ENCODE measurements around the gene CD226. TPM values are rescaled to one million over a fixed set of nuclear protein-coding genes. Genes with fewer than 3 reads are reported as not detected.

CD226 gene
- total RNA-seq = 0.40 and 1.0 TPM in 2 replicates
- long read RNA-seq = 0 reads

DNA sequence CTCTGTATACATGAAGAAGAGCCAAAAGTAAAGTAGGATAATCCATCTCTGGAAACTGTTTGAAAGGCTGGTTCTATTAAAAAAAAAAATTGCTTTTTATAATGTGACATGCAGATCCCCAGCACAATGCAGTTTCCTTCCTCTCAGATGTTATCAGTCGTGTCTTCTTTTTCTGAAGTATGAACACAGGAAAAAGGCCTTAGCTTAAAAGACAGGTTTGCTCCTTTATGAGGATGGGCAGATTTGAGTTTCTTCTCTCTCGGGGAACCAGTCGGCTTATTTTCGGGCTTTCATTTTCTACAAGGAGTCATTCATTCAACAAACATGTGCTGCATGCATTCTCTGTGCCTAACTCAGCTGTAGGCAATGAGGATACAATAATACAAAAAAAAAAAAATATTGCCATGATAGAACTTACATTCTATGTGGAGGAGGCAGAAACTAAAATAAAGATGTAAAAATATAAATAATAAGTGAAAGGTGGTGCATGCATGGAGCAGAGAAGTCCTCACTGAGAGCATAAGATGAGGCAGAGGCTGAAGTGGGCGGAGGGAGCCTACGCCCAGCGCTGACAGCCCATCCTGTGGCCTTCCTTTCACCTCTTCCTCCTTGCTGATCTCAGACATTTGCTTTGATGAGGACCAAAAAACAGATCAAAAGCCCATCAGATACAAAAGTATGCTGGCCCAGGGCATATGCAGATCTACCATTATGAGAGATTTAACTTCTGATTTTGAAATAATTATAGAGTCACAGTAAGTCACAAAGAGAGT is at the start of gene CD226:
TSS of gene CD226 (minus strand) at position 513 of the 773 bp plus-strand sequence. CDS start at position 46, 467 bp downstream.
- DNase-seq (ENCODE audit: low read depth, low spot score) = no peak

DNA sequence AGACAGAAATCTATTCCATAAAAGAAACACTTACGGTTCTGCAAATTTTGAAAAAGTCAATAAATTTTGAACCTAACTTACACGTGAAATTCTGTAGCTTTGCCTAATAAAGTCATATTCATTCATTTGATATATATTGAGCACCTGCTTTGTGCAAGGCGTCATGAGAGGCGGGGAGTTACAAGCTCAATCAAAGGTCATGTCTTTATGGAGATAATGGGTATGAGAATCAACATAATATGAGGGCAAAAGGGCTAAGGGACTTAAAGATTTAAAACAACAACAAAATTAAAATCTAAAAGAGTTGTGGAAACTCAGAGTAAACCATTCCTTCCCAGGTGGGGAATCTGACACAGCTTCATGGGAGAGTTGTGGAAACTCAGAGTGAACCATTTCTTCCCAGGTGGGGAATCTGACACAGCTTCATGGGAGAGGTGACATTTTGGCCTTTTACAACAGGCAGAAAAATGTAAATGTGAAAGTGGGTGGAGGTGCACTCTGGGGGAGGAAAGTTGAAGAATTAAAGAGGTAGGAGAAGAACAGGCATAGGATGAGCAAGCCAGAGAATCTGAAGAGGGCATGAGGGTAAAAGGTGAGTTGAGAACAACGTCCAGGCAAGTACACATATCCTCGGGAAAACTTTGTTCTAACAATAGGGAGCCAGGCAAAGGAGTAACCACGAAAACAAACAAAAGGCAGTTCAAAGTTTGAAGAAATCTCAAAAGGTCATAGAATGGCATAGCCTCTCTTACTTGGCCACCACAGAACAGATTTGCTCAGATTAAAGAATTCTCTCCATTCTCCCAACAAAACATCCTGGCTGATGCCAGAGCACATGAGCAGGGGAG is 49.5 kb upstream of the CD226 start:
- Mint-ChIP-seq H3K4me1 (peaks cover 4% of the 10 kb centered on the region), H3K27ac (ENCODE audit: unreplicated experiment) (peak overlapping the region; percentile 28)

More for the DNA sequence above, at the start of gene CD226:
- Mint-ChIP-seq H3K4me1 (peaks cover 4% of the 10 kb centered on the region), H3K9me3 (peaks cover 2% of the 10 kb centered on the region), H3K4me3 (no peak within 1 kb of the TSS), H3K27me3 (ENCODE audit: low read depth) (no peaks in the 10 kb centered on the region), H3K36me3 (ENCODE audit: low read depth) (no peaks in the 10 kb centered on the region), H3K27ac (ENCODE audit: unreplicated experiment) (no peak within 1 kb of the TSS)
- TF ChIP-seq, protein P1, sequence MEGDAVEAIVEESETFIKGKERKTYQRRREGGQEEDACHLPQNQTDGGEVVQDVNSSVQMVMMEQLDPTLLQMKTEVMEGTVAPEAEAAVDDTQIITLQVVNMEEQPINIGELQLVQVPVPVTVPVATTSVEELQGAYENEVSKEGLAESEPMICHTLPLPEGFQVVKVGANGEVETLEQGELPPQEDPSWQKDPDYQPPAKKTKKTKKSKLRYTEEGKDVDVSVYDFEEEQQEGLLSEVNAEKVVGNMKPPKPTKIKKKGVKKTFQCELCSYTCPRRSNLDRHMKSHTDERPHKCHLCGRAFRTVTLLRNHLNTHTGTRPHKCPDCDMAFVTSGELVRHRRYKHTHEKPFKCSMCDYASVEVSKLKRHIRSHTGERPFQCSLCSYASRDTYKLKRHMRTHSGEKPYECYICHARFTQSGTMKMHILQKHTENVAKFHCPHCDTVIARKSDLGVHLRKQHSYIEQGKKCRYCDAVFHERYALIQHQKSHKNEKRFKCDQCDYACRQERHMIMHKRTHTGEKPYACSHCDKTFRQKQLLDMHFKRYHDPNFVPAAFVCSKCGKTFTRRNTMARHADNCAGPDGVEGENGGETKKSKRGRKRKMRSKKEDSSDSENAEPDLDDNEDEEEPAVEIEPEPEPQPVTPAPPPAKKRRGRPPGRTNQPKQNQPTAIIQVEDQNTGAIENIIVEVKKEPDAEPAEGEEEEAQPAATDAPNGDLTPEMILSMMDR (conservative IDR thresholded peaks at IDR 0.05) = no peak

DNA sequence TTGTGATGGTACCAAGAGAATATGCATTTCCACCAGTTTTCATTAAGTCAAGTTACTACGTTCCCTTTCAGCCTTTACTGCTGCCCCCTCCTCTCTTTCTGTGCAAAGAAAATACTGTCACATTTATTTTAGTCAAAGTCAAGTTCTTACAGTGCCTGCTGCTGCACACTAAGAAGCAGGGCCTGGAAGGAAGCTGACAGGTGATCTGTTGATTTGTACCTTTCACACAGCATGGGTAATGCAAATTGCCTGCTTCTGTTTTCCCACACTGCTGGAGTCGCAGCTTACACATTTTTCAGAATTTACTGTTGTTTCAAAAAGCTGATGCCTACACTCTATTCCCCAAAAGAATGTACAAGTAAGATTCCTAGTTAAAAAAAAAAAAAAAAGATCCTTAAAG is 48.7 kb upstream of the CD226 start:
- Mint-ChIP-seq H3K9me3 (peaks cover 11% of the 10 kb centered on the region), H3K4me1 (peaks cover 4% of the 10 kb centered on the region), H3K27me3 (ENCODE audit: low read depth) (no peaks in the 10 kb centered on the region), H3K27ac (ENCODE audit: unreplicated experiment) (no peak overlapping the region), H3K36me3 (ENCODE audit: low read depth) (peaks cover 23% of the 10 kb centered on the region), H3K4me3 (no peak overlapping the region)
- TF ChIP-seq, protein P1 (conservative IDR thresholded peaks at IDR 0.05) = no peak
- DNase-seq (ENCODE audit: low read depth, low spot score) = no peak

More for the DNA sequence above, 49.5 kb upstream of the CD226 start:
- H3K36me3 Mint-ChIP-seq (ENCODE audit: low read depth) = peaks cover 19% of the 10 kb centered on the region
- no peaks in the 10 kb centered on the region for H3K27me3 Mint-ChIP-seq (ENCODE audit: low read depth)
- H3K9me3 Mint-ChIP-seq = peaks cover 8% of the 10 kb centered on the region
- TF ChIP-seq, protein P1 (conservative IDR thresholded peaks at IDR 0.05) = no peak
- no peak for DNase-seq (ENCODE audit: low read depth, low spot score)
- H3K4me3 Mint-ChIP-seq = no peak overlapping the region

DNA sequence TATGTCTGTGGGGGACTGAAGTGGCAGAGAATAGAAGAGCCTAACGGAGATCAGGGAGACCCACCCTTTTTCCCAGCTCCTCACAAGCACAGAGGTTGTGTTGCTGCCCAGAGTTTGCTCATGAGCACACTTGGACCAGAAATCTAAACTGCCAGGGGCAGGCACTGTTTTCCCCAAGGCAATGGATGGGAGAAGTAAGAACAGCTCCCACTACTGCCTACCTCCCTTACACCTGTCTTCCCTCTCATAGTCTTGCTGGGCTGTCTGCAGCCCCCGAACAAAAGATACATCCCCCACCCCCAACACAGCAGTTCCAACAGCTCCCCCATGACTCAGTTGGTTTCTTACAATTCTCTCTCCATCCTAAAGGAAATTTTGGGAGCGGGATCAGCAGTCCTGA is 48.1 kb upstream of the CD226 start:
- TF ChIP-seq, protein P1 (conservative IDR thresholded peaks at IDR 0.05) = no peak
- no peaks in the 10 kb centered on the region for H3K27me3 Mint-ChIP-seq (ENCODE audit: low read depth)
- peaks cover 26% of the 10 kb centered on the region for H3K36me3 Mint-ChIP-seq (ENCODE audit: low read depth)
- DNase-seq (ENCODE audit: low read depth, low spot score) = no peak
- no peak overlapping the region for H3K27ac Mint-ChIP-seq (ENCODE audit: unreplicated experiment)
- peaks cover 14% of the 10 kb centered on the region for H3K9me3 Mint-ChIP-seq
- H3K4me3 Mint-ChIP-seq = no peak overlapping the region
- H3K4me1 Mint-ChIP-seq = peaks cover 4% of the 10 kb centered on the region

DNA sequence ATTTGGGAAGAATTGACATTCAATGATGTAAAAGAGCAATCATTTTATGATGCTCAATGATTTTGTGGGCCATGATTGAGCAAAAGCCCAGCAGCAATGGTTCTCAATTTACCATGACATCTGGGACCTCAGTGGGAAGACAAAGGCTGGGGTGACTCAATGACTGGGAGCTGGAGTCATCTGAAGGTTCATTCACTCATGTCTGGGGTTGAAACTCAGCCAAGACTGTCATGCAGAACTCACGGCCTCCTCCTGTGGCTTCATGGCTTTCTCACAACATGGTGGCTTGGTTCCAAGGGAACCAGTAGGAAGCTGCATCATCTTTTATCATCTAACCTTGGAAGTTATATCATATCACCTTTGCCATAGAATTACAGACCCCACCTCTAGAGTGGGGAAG is 45.1 kb upstream of the CD226 start:
- H3K36me3 Mint-ChIP-seq (ENCODE audit: low read depth) = peaks cover 39% of the 10 kb centered on the region
- TF ChIP-seq, protein P1 (conservative IDR thresholded peaks at IDR 0.05) = no peak
- no peaks in the 10 kb centered on the region for H3K27me3 Mint-ChIP-seq (ENCODE audit: low read depth)
- H3K9me3 Mint-ChIP-seq = peaks cover 24% of the 10 kb centered on the region
- peaks cover 4% of the 10 kb centered on the region for H3K4me1 Mint-ChIP-seq
- H3K4me3 Mint-ChIP-seq = no peak overlapping the region
- no peak overlapping the region for H3K27ac Mint-ChIP-seq (ENCODE audit: unreplicated experiment)
- DNase-seq (ENCODE audit: low read depth, low spot score) = no peak
